ENCODE measurements around the gene PGBD2. TPM values are rescaled to one million over a fixed set of nuclear protein-coding genes. Genes with fewer than 3 reads are reported as not detected.

The PGBD2 gene
- total and polyA plus RNA-seq, 9 of the 15 experiments (the other 6 are each of a cell fraction or from before 2014, with no cell fraction given): 11.9 to 21.8 (median 14.7) TPM

DNA sequence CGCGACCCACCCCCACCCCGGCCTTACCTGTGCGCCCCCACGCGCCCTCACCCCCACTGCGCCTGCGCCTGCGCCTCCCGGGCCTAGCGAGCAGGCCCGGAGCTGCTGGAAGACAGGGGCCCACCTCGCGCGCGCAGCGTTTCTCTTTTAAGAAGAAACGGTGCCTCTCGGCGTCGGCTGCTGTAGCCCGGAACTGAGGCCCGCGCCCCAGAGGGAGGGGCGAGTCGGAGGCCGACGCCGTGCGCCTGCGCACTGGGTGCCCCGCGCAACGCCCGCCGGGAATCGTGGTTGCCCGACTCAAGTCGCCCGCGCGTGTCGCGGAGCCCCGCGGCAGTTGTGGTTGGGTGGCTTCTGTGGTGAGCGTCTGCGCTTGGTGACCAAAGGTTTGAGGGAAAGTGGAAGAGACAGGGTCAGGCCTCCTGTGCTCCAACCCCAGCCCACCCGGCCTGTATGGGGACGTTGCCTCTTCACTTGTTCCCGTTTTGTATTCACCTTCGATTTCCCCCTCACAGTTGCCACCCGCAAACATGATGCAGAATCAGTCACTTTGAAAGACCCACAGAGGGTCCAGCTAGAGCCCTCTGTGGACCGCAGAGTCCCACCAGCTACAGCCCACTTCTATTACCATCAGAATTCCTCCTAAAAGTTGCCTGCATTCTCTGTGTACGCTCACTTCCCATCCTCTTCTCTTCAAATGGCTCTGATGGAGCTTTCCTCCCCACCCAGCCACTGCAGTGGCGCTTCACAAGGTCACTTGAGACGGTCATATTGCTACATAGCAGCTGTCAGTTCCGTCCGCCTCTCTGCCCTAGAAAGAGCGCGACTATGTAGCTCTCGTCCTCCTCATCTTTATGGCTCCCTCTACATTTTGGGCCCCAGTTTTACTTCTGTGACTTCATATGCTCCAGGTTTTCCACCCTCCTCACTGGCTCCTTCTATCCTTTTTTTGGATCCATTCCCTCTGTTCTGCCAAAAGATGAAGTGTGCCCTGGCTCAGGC lies 46.8 kb upstream of the PGBD2 start, which contains the start of gene ZNF692 (continued):
- no peak for TF ChIP-seq NR2C1 (IDR thresholded peaks at IDR 0.05)
- TF ChIP-seq NR2C1 (tag; IDR thresholded peaks at IDR 0.05): no peak; the same call in 1 of the 2 replicates
- no peak for TF ChIP-seq TSC22D4 (tag; IDR thresholded peaks at IDR 0.05)
- TF ChIP-seq BRD9 (IDR thresholded peaks at IDR 0.05; ENCODE audit: low read depth, partially characterized antibody): peak; percentile 33
- TF ChIP-seq ZNF436 (CRISPR knock-in tag; IDR thresholded peaks at IDR 0.05): no peak
- TF ChIP-seq TAF9B (IDR thresholded peaks at IDR 0.05; ENCODE audit: partially characterized antibody): peak; percentile 69
- TF ChIP-seq SMAD3 (CRISPR knock-in tag; conservative IDR thresholded peaks at IDR 0.05): 0 out of 2 replicates have a peak, but pooled peaks have one; percentile 14
- TF ChIP-seq SMC3 (conservative IDR thresholded peaks at IDR 0.05; ENCODE audit: insufficient read depth, low read depth, low read length): no peak
- no peak; the same call in 1 of the 2 replicates for TF ChIP-seq NFIC (IDR thresholded peaks at IDR 0.05)
- 0 out of 2 replicates have a peak, but pooled peaks have one; percentile 53 for TF ChIP-seq FOXM1 (IDR thresholded peaks at IDR 0.05; ENCODE audit: low read depth)
- no peak for TF ChIP-seq FOXM1 (CRISPR knock-in tag; IDR thresholded peaks at IDR 0.05; ENCODE audit: low read depth)
- TF ChIP-seq ZNF830 (CRISPR knock-in tag; IDR thresholded peaks at IDR 0.05): peak; percentile 16; the same call in 1 of the 2 replicates
- TF ChIP-seq SMAD4 (CRISPR knock-in tag; conservative IDR thresholded peaks at IDR 0.05): peak; percentile 64
- peak; percentile 8; the same call in 1 of the 2 replicates for TF ChIP-seq STAT5A (IDR thresholded peaks at IDR 0.05; ENCODE audit: borderline replicate concordance, low read length)
- TF ChIP-seq TBP (optimal IDR thresholded peaks at IDR 0.05; ENCODE audit: low read depth, low read length): peak; percentile 81
- TF ChIP-seq HMGN3 (IDR thresholded peaks at IDR 0.05; ENCODE audit: borderline replicate concordance, extremely low read depth, insufficient read length, low read depth, low read length): peak; percentile 85
- TF ChIP-seq, protein P1, sequence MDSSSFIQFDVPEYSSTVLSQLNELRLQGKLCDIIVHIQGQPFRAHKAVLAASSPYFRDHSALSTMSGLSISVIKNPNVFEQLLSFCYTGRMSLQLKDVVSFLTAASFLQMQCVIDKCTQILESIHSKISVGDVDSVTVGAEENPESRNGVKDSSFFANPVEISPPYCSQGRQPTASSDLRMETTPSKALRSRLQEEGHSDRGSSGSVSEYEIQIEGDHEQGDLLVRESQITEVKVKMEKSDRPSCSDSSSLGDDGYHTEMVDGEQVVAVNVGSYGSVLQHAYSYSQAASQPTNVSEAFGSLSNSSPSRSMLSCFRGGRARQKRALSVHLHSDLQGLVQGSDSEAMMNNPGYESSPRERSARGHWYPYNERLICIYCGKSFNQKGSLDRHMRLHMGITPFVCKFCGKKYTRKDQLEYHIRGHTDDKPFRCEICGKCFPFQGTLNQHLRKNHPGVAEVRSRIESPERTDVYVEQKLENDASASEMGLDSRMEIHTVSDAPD (CRISPR knock-in tag; IDR thresholded peaks at IDR 0.05): no peak
- peak; percentile 27; the same call in 1 of the 2 replicates for TF ChIP-seq TCF3 (CRISPR knock-in tag; IDR thresholded peaks at IDR 0.05)
- TF ChIP-seq ERF (CRISPR knock-in tag; IDR thresholded peaks at IDR 0.05): peak; percentile 72; the same call in 1 of the 2 replicates
- TF ChIP-seq ZNF140 (CRISPR knock-in tag; IDR thresholded peaks at IDR 0.05): no peak
- TF ChIP-seq MTA1 (IDR thresholded peaks at IDR 0.05; ENCODE audit: borderline replicate concordance): peak; percentile 56; the same call in 1 of the 2 replicates
- TF ChIP-seq ZFPM2 (CRISPR knock-in tag; IDR thresholded peaks at IDR 0.05): no peak
- TF ChIP-seq SIN3B (IDR thresholded peaks at IDR 0.05; ENCODE audit: low read depth): no peak
- TF ChIP-seq ZKSCAN1 (IDR thresholded peaks at IDR 0.05; ENCODE audit: low read depth, low read length): no peak
- TF ChIP-seq JUN (IDR thresholded peaks at IDR 0.05; ENCODE audit: borderline replicate concordance, low read depth, low read length): no peak
- no peak for TF ChIP-seq JUN (CRISPR knock-in tag; IDR thresholded peaks at IDR 0.05; ENCODE audit: borderline replicate concordance)
- TF ChIP-seq TOE1 (IDR thresholded peaks at IDR 0.05; ENCODE audit: borderline replicate concordance): peak; percentile 62; the same call in 1 of the 2 replicates
- TF ChIP-seq TOE1 (CRISPR knock-in tag; IDR thresholded peaks at IDR 0.05; ENCODE audit: borderline replicate concordance, low read depth): no peak
- no peak for TF ChIP-seq TEAD2 (tag; IDR thresholded peaks at IDR 0.05)
